Measurements from ENCODE around the gene CDKL2.

DNA sequence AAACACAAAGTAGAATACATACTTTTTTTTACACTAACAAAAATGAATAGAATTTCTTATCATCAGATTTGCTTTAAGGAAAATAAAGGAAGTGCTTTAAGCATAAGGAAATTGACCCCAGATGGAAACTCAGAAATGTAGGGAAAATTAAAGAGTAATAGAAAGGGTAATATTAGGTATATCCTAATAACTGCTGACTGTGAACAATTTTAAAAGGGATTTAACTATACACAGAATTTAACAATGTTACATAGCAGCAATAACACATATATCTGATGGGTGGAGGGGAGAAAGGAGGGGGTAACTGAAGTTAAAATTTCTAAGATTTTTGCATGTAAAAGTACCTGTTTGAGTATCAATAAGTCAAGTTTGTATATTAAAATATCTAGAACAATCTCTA lies 8.6 kb downstream of the CDKL2 start:
- TF ChIP-seq ETV6 (IDR thresholded peaks at IDR 0.05; ENCODE audit: borderline replicate concordance in 1 of 2, low read depth in 2 of 2, low read length in 1 of 2) (no peak), ETV6 (CRISPR knock-in tag; IDR thresholded peaks at IDR 0.05; ENCODE audit: borderline replicate concordance) (no peak), FOXA3 (CRISPR knock-in tag; conservative IDR thresholded peaks at IDR 0.05 in 1 of 2, IDR thresholded peaks at IDR 0.05 in 1 of 2) (no peak), ZNF217 (CRISPR knock-in tag; IDR thresholded peaks at IDR 0.05) (no peak), DPF2 (IDR thresholded peaks at IDR 0.05) (no peak), TRIM24 (IDR thresholded peaks at IDR 0.05) (no peak), NCOA1 (IDR thresholded peaks at IDR 0.05; ENCODE audit: low read depth) (no peak), BCL6 (CRISPR knock-in tag; IDR thresholded peaks at IDR 0.05) (no peak), GABPA (tag; conservative IDR thresholded peaks at IDR 0.05; ENCODE audit: low read depth) (no peak)
- TF ChIP-seq, protein P1, sequence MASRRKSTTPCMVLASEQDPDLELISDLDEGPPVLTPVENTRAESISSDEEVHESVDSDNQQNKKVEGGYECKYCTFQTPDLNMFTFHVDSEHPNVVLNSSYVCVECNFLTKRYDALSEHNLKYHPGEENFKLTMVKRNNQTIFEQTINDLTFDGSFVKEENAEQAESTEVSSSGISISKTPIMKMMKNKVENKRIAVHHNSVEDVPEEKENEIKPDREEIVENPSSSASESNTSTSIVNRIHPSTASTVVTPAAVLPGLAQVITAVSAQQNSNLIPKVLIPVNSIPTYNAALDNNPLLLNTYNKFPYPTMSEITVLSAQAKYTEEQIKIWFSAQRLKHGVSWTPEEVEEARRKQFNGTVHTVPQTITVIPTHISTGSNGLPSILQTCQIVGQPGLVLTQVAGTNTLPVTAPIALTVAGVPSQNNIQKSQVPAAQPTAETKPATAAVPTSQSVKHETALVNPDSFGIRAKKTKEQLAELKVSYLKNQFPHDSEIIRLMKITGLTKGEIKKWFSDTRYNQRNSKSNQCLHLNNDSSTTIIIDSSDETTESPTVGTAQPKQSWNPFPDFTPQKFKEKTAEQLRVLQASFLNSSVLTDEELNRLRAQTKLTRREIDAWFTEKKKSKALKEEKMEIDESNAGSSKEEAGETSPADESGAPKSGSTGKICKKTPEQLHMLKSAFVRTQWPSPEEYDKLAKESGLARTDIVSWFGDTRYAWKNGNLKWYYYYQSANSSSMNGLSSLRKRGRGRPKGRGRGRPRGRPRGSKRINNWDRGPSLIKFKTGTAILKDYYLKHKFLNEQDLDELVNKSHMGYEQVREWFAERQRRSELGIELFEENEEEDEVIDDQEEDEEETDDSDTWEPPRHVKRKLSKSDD (conservative IDR thresholded peaks at IDR 0.05; ENCODE audit: low read length), result no peak
- TF ChIP-seq, protein P2, sequence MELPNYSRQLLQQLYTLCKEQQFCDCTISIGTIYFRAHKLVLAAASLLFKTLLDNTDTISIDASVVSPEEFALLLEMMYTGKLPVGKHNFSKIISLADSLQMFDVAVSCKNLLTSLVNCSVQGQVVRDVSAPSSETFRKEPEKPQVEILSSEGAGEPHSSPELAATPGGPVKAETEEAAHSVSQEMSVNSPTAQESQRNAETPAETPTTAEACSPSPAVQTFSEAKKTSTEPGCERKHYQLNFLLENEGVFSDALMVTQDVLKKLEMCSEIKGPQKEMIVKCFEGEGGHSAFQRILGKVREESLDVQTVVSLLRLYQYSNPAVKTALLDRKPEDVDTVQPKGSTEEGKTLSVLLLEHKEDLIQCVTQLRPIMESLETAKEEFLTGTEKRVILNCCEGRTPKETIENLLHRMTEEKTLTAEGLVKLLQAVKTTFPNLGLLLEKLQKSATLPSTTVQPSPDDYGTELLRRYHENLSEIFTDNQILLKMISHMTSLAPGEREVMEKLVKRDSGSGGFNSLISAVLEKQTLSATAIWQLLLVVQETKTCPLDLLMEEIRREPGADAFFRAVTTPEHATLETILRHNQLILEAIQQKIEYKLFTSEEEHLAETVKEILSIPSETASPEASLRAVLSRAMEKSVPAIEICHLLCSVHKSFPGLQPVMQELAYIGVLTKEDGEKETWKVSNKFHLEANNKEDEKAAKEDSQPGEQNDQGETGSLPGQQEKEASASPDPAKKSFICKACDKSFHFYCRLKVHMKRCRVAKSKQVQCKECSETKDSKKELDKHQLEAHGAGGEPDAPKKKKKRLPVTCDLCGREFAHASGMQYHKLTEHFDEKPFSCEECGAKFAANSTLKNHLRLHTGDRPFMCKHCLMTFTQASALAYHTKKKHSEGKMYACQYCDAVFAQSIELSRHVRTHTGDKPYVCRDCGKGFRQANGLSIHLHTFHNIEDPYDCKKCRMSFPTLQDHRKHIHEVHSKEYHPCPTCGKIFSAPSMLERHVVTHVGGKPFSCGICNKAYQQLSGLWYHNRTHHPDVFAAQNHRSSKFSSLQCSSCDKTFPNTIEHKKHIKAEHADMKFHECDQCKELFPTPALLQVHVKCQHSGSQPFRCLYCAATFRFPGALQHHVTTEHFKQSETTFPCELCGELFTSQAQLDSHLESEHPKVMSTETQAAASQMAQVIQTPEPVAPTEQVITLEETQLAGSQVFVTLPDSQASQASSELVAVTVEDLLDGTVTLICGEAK (IDR thresholded peaks at IDR 0.05), result no peak
- TF ChIP-seq, protein P2 (CRISPR knock-in tag; IDR thresholded peaks at IDR 0.05), result no peak
- TF ChIP-seq, protein P3, sequence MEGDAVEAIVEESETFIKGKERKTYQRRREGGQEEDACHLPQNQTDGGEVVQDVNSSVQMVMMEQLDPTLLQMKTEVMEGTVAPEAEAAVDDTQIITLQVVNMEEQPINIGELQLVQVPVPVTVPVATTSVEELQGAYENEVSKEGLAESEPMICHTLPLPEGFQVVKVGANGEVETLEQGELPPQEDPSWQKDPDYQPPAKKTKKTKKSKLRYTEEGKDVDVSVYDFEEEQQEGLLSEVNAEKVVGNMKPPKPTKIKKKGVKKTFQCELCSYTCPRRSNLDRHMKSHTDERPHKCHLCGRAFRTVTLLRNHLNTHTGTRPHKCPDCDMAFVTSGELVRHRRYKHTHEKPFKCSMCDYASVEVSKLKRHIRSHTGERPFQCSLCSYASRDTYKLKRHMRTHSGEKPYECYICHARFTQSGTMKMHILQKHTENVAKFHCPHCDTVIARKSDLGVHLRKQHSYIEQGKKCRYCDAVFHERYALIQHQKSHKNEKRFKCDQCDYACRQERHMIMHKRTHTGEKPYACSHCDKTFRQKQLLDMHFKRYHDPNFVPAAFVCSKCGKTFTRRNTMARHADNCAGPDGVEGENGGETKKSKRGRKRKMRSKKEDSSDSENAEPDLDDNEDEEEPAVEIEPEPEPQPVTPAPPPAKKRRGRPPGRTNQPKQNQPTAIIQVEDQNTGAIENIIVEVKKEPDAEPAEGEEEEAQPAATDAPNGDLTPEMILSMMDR (IDR thresholded peaks at IDR 0.05 in 2 of 3, conservative IDR thresholded peaks at IDR 0.05 in 1 of 3; ENCODE audit: insufficient read depth in 2 of 3, low read depth in 1 of 3, low read length in 3 of 3), result no peak

All from K562 (cell line).